ENCODE results near the gene SCUBE1.
A peak's percentile ranks its signal among the peaks of the same experiment; 100 is the strongest.

The SCUBE1 gene

DNA sequence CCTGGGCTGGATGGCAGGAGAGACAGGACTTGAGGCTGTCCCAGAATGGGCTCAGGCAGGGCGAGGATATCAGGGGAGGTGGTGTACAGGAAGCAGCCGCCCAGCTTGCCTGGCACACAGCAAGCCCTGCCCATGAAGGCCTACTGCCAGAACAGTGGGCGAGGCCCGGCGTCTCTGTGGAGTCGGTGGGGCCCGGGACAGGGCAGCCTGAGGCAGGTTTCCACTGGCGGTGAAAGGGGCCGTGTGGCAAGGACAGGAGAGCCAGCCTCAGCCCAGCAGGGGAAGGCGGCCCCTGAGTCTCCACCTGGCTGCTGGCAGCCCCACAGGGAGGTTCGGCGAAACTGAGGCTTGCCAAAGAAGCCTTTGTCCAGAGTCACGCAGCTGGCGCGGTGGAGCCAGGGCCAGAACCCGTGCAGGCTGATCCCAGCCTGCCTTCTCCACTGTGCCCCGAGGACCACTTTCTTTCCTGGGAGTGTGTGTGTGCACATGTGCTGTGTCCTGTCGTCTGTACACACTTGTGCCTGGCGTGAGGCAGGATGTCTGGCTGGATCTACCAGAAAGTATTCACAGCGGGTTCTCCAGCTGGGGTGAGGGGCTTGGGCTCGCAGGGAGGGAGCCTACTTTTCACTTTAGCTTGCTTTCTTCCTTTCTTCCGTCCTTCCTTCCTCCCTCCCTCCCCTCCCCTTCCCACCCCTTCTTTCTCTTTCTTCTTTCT is 190.7 kb downstream of the SCUBE1 start:
- TF ChIP-seq, protein P1, sequence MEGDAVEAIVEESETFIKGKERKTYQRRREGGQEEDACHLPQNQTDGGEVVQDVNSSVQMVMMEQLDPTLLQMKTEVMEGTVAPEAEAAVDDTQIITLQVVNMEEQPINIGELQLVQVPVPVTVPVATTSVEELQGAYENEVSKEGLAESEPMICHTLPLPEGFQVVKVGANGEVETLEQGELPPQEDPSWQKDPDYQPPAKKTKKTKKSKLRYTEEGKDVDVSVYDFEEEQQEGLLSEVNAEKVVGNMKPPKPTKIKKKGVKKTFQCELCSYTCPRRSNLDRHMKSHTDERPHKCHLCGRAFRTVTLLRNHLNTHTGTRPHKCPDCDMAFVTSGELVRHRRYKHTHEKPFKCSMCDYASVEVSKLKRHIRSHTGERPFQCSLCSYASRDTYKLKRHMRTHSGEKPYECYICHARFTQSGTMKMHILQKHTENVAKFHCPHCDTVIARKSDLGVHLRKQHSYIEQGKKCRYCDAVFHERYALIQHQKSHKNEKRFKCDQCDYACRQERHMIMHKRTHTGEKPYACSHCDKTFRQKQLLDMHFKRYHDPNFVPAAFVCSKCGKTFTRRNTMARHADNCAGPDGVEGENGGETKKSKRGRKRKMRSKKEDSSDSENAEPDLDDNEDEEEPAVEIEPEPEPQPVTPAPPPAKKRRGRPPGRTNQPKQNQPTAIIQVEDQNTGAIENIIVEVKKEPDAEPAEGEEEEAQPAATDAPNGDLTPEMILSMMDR (IDR thresholded peaks at IDR 0.05; ENCODE audit: unreplicated experiment in 3 of 3): no peak
- Mint-ChIP-seq H3K4me3 (peak overlapping the region; percentile 72 to 76 (median 74)), H3K36me3 (ENCODE audit: low read depth) (no peaks in the 10 kb centered on the region), H3K4me1 (peaks cover 11% of the 10 kb centered on the region), H3K27ac (peak overlapping the region; percentile 26 to 75 (median 30)), H3K9me3 (no peaks in the 10 kb centered on the region), H3K27me3 (ENCODE audit: low read depth) (peaks cover 4% of the 10 kb centered on the region)

DNA sequence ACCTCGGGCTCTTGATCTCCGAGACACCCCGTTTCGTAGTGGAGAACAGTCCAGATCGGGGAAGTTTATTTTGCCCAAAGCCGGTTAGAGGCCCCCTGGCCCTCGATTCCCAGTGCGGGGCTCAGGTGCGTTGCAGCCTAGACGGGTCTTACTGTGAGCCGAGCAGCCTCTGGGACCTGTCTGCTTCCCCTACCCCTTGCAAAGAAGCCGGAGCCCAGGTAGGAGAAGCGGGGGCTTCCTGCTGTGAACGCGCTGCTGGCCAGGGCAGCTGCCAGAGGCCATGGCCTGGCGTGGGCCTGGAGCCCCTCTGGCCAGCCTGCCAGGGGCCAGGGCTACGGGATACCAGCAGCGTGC is 191.2 kb downstream of the SCUBE1 start:
- Mint-ChIP-seq H3K4me3 (peak overlapping the region; percentile 61 to 74 (median 69)), H3K36me3 (ENCODE audit: low read depth) (no peaks in the 10 kb centered on the region), H3K9me3 (no peaks in the 10 kb centered on the region), H3K27ac (no peak overlapping the region), H3K4me1 (peaks cover 11% of the 10 kb centered on the region), H3K27me3 (ENCODE audit: low read depth) (peaks cover 4% of the 10 kb centered on the region)
- TF ChIP-seq, protein P1 (IDR thresholded peaks at IDR 0.05; ENCODE audit: unreplicated experiment in 3 of 3): no peak

DNA sequence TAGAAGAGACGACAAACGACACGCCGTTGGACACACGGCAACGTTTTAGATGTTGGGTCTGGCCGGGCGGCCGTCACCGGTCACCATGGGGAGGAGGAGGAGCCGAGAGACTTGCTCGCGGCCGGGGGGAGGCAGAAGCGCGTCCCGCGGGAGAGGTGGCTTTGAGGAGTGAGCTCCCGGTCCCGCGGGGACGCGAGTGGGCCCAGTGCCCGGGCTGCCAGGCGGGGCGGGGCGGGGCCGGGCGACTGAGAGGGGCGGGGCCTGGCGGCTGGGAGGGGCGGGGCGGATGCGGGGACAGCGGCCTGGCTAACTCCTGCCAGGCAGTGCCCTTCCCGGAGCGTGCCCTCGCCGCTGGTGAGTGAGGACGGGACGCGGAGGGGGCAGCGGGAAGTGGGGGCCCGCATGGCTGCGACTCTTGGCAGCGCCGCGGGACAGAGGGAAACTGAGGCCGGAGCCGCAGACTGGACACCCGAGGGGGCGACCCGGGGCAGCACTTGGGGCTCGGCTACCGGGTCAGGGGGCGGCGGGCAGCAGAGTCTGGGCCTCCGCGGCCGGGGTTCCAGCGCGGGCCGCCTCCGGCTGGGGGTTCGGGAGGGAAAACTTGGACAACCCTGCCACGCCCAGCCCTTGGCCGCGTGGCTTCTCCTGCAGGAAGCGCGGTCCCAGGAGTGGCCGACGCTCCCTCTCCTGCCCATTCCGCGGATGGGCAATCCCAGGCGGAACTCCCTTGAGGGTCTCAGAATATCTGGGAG is 191.7 kb downstream of the SCUBE1 start, which contains the start of gene TSPO:
TSPO (plus strand) TSS at position 309 of the 752 bp plus-strand sequence. CDS start 7,680 bp downstream, outside the sequence.
- Mint-ChIP-seq H3K27me3 (ENCODE audit: low read depth) (peaks cover 4% of the 10 kb centered on the region), H3K4me3 (peak within 1 kb of the TSS; percentile 81 to 86 (median 86)), H3K4me1 (peaks cover 11% of the 10 kb centered on the region), H3K36me3 (ENCODE audit: low read depth) (no peaks in the 10 kb centered on the region), H3K9me3 (no peaks in the 10 kb centered on the region), H3K27ac (peak within 1 kb of the TSS in 2 of 3 experiments; percentile 52 to 59)
- TF ChIP-seq, protein P1 (IDR thresholded peaks at IDR 0.05; ENCODE audit: unreplicated experiment in 3 of 3): no peak

DNA sequence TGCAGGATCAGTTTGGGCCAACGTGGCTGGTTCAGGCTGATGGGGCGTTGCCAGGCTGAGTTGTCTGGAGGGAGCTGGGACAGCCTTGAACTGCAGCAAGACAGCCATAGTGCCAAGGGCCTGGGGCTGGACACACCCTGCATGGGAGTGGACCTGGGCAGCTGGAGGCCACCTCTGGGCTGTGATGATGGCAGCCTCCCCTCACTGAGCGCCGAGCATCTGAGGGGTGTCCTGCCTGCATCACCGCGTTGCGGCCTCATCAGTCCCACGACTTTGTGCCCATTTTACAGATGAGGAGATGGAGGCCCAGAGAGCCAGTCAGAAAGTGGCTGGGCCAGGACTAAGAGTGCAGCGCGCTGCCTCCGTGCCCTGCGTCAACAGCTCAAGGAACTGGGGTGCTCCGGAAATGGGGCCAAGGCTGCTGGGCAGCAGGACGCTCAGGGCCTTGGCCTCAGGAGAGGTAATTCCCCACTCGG is 192.4 kb downstream of the SCUBE1 start:
- H3K4me3 Mint-ChIP-seq: peak overlapping the region; percentile 81 to 86 (median 86)
- H3K27me3 Mint-ChIP-seq (ENCODE audit: low read depth): peaks cover 4% of the 10 kb centered on the region
- H3K4me1 Mint-ChIP-seq: peaks cover 11% of the 10 kb centered on the region
- no peaks in the 10 kb centered on the region for H3K36me3 Mint-ChIP-seq (ENCODE audit: low read depth)
- H3K27ac Mint-ChIP-seq: peak overlapping the region in 2 of 3 experiments; percentile 52 to 59
- H3K9me3 Mint-ChIP-seq: no peaks in the 10 kb centered on the region
- TF ChIP-seq, protein P1 (IDR thresholded peaks at IDR 0.05; ENCODE audit: unreplicated experiment in 3 of 3): no peak

DNA sequence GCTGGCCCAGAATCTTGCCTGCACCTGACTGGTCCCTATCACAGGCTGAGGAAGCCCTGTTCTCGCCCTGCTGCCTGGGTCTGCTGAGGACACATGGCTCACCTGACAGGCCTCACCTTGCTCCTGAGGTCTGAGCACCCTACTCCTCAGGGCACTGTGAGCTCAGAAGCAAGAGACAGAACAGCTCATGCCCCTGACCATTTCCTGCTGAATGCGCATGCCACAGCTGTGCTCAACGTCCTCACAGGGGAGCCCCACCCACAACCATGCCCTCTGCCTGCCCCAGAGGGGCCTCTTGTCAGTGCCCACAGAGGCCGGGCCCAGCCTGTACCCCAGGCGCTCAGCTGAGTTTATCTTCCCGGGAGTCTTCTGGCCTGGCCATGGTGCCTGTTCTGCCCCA is 194.6 kb downstream of the SCUBE1 start:
- Mint-ChIP-seq H3K27me3 (ENCODE audit: low read depth) (peaks cover 4% of the 10 kb centered on the region), H3K9me3 (no peaks in the 10 kb centered on the region), H3K4me1 (peaks cover 11% of the 10 kb centered on the region), H3K36me3 (ENCODE audit: low read depth) (no peaks in the 10 kb centered on the region), H3K27ac (no peak overlapping the region), H3K4me3 (peak overlapping the region in 1 of 3 experiments; percentile 8)
- TF ChIP-seq, protein P1 (IDR thresholded peaks at IDR 0.05; ENCODE audit: unreplicated experiment in 3 of 3): no peak
